ENCODE data around the gene ZNF532.

DNA sequence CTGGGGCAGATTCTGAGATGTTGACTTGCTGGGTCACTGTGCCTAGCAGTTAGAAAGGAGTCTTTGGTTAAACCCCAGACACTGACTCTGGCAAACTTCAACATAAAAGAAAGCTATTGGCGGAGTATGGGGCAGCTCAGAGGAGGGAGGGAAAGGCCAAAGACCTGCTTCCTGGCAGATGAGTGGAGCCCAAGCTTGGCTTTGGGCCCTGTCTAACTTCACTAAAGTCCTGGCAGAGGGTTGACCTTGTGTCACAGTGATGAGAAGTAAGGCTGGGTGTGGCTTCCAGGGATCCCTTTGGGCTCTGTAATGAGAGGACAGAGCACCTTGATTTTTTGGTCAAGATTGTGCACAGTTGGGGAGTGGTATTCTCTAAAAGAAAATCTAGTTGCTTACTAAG is 145.2 kb downstream of the ZNF532 start:
- TF ChIP-seq CTCF (IDR thresholded peaks at IDR 0.05) (no peak), EP300 (IDR thresholded peaks at IDR 0.05) (no peak)

Data from upper lobe of left lung (tissue), 4 donors.